ENCODE measurements around the gene BBS7.

The BBS7 gene

GRCh38 chr4:121869841-121870822 lies at the start of gene BBS7:
BBS7 (minus strand) TSS chr4:121870474; CDS start chr4:121870313, 161 bp downstream.
- no peaks in the 10 kb centered on the region for H3K27me3 ChIP-seq (ENCODE audit: insufficient read depth, low read length)
- peak within 1 kb of the TSS; percentile 93 for H3K4me3 ChIP-seq (ENCODE audit: low read length)
- peaks cover 25% of the 10 kb centered on the region for H3K36me3 ChIP-seq (ENCODE audit: insufficient read depth, low read depth, low read length)
- H3K9ac ChIP-seq (ENCODE audit: low read depth, low read length) = peak within 1 kb of the TSS; percentile 90; the same call in 1 of the 2 replicates
- peak within 1 kb of the TSS; percentile 71 for H3K27ac ChIP-seq (ENCODE audit: low read length)
- no peaks in the 10 kb centered on the region for H3K4me1 ChIP-seq (ENCODE audit: insufficient read depth, low read length)
- no peaks in the 10 kb centered on the region; the same call in 1 of the 2 replicates for H3K9me3 ChIP-seq (ENCODE audit: insufficient read depth, low read depth, low read length)

- Histone ChIP-seq H3K27ac (ENCODE audit: low read length) (no peak overlapping the region), H3K9ac (ENCODE audit: low read depth, low read length) (no peak overlapping the region), H3K36me3 (ENCODE audit: insufficient read depth, low read depth, low read length) (no peaks in the 10 kb centered on the region), H3K4me3 (ENCODE audit: low read length) (no peak overlapping the region), H3K27me3 (ENCODE audit: insufficient read depth, low read length) (no peaks in the 10 kb centered on the region), H3K9me3 (ENCODE audit: insufficient read depth, low read depth, low read length) (no peaks in the 10 kb centered on the region), H3K4me1 (ENCODE audit: insufficient read depth, low read length) (no peaks in the 10 kb centered on the region)
Observed at GRCh38 chr4:121913667-121914066, 43.4 kb upstream of the BBS7 start.

GRCh38 chr4:121908346-121908745 lies 38.1 kb upstream of the BBS7 start:
- Histone ChIP-seq H3K9ac (ENCODE audit: low read depth, low read length) (no peak overlapping the region), H3K9me3 (ENCODE audit: insufficient read depth, low read depth, low read length) (no peaks in the 10 kb centered on the region), H3K4me1 (ENCODE audit: insufficient read depth, low read length) (no peaks in the 10 kb centered on the region), H3K4me3 (ENCODE audit: low read length) (no peak overlapping the region), H3K36me3 (ENCODE audit: insufficient read depth, low read depth, low read length) (no peaks in the 10 kb centered on the region), H3K27me3 (ENCODE audit: insufficient read depth, low read length) (no peaks in the 10 kb centered on the region), H3K27ac (ENCODE audit: low read length) (no peak overlapping the region)

GRCh38 chr4:121900132-121900983 lies 30.1 kb upstream of the BBS7 start:
- Histone ChIP-seq H3K36me3 (ENCODE audit: insufficient read depth, low read depth, low read length) (no peaks in the 10 kb centered on the region), H3K27me3 (ENCODE audit: insufficient read depth, low read length) (no peaks in the 10 kb centered on the region), H3K9me3 (ENCODE audit: insufficient read depth, low read depth, low read length) (no peaks in the 10 kb centered on the region), H3K4me1 (ENCODE audit: insufficient read depth, low read length) (no peaks in the 10 kb centered on the region), H3K9ac (ENCODE audit: low read depth, low read length) (no peak overlapping the region), H3K27ac (ENCODE audit: low read length) (no peak overlapping the region), H3K4me3 (ENCODE audit: low read length) (no peak overlapping the region)

- no peaks in the 10 kb centered on the region for H3K4me1 ChIP-seq (ENCODE audit: insufficient read depth, low read length)
- no peak overlapping the region for H3K27ac ChIP-seq (ENCODE audit: low read length)
- no peaks in the 10 kb centered on the region for H3K36me3 ChIP-seq (ENCODE audit: insufficient read depth, low read depth, low read length)
- no peak overlapping the region for H3K4me3 ChIP-seq (ENCODE audit: low read length)
- no peak overlapping the region for H3K9ac ChIP-seq (ENCODE audit: low read depth, low read length)
- no peaks in the 10 kb centered on the region for H3K27me3 ChIP-seq (ENCODE audit: insufficient read depth, low read length)
- H3K9me3 ChIP-seq (ENCODE audit: insufficient read depth, low read depth, low read length) = no peaks in the 10 kb centered on the region
Observed at GRCh38 chr4:121898150-121898549, 27.9 kb upstream of the BBS7 start.

GRCh38 chr4:121888134-121888533 lies 17.9 kb upstream of the BBS7 start:
- Histone ChIP-seq H3K9me3 (ENCODE audit: insufficient read depth, low read depth, low read length) (no peaks in the 10 kb centered on the region), H3K27ac (ENCODE audit: low read length) (no peak overlapping the region), H3K36me3 (ENCODE audit: insufficient read depth, low read depth, low read length) (no peaks in the 10 kb centered on the region), H3K4me1 (ENCODE audit: insufficient read depth, low read length) (peaks cover 3% of the 10 kb centered on the region; the same call in 1 of the 2 replicates), H3K27me3 (ENCODE audit: insufficient read depth, low read length) (no peaks in the 10 kb centered on the region), H3K4me3 (ENCODE audit: low read length) (no peak overlapping the region), H3K9ac (ENCODE audit: low read depth, low read length) (no peak overlapping the region)

- peaks cover 3% of the 10 kb centered on the region; the same call in 1 of the 2 replicates for H3K4me1 ChIP-seq (ENCODE audit: insufficient read depth, low read length)
- no peaks in the 10 kb centered on the region for H3K36me3 ChIP-seq (ENCODE audit: insufficient read depth, low read depth, low read length)
- no peak overlapping the region for H3K27ac ChIP-seq (ENCODE audit: low read length)
- no peaks in the 10 kb centered on the region for H3K9me3 ChIP-seq (ENCODE audit: insufficient read depth, low read depth, low read length)
- no peak overlapping the region for H3K4me3 ChIP-seq (ENCODE audit: low read length)
- H3K9ac ChIP-seq (ENCODE audit: low read depth, low read length) = no peak overlapping the region
- no peaks in the 10 kb centered on the region for H3K27me3 ChIP-seq (ENCODE audit: insufficient read depth, low read length)
Observed at GRCh38 chr4:121885115-121885514, 14.8 kb upstream of the BBS7 start.

GRCh38 chr4:121881158-121881557 lies 10.9 kb upstream of the BBS7 start:
- H3K9me3 ChIP-seq (ENCODE audit: insufficient read depth, low read depth, low read length) = no peaks in the 10 kb centered on the region
- H3K4me1 ChIP-seq (ENCODE audit: insufficient read depth, low read length) = peaks cover 3% of the 10 kb centered on the region; the same call in 1 of the 2 replicates
- H3K27me3 ChIP-seq (ENCODE audit: insufficient read depth, low read length) = no peaks in the 10 kb centered on the region
- H3K4me3 ChIP-seq (ENCODE audit: low read length) = no peak overlapping the region
- H3K36me3 ChIP-seq (ENCODE audit: insufficient read depth, low read depth, low read length) = no peaks in the 10 kb centered on the region
- no peak overlapping the region for H3K9ac ChIP-seq (ENCODE audit: low read depth, low read length)
- no peak overlapping the region for H3K27ac ChIP-seq (ENCODE audit: low read length)

- Histone ChIP-seq H3K4me3 (ENCODE audit: low read length) (no peak overlapping the region), H3K27ac (ENCODE audit: low read length) (no peak overlapping the region)
Observed at GRCh38 chr4:121879135-121879534, 8.9 kb upstream of the BBS7 start.

GRCh38 chr4:121877041-121877773 lies 6.9 kb upstream of the BBS7 start:
- Histone ChIP-seq H3K36me3 (ENCODE audit: insufficient read depth, low read depth, low read length) (no peaks in the 10 kb centered on the region), H3K9me3 (ENCODE audit: insufficient read depth, low read depth, low read length) (no peaks in the 10 kb centered on the region), H3K4me3 (ENCODE audit: low read length) (no peak overlapping the region), H3K27ac (ENCODE audit: low read length) (no peak overlapping the region), H3K27me3 (ENCODE audit: insufficient read depth, low read length) (no peaks in the 10 kb centered on the region), H3K4me1 (ENCODE audit: insufficient read depth, low read length) (no peaks in the 10 kb centered on the region), H3K9ac (ENCODE audit: low read depth, low read length) (no peak overlapping the region)

More at GRCh38 chr4:121879135-121879534, 8.9 kb upstream of the BBS7 start:
- Histone ChIP-seq H3K36me3 (ENCODE audit: insufficient read depth, low read depth, low read length) (no peaks in the 10 kb centered on the region), H3K27me3 (ENCODE audit: insufficient read depth, low read length) (no peaks in the 10 kb centered on the region), H3K4me1 (ENCODE audit: insufficient read depth, low read length) (peaks cover 3% of the 10 kb centered on the region; the same call in 1 of the 2 replicates), H3K9me3 (ENCODE audit: insufficient read depth, low read depth, low read length) (no peaks in the 10 kb centered on the region), H3K9ac (ENCODE audit: low read depth, low read length) (no peak overlapping the region)

- no peaks in the 10 kb centered on the region for H3K36me3 ChIP-seq (ENCODE audit: insufficient read depth, low read depth, low read length)
- H3K4me3 ChIP-seq (ENCODE audit: low read length) = no peak overlapping the region
- H3K9ac ChIP-seq (ENCODE audit: low read depth, low read length) = no peak overlapping the region
- no peaks in the 10 kb centered on the region for H3K4me1 ChIP-seq (ENCODE audit: insufficient read depth, low read length)
- no peak overlapping the region for H3K27ac ChIP-seq (ENCODE audit: low read length)
- H3K27me3 ChIP-seq (ENCODE audit: insufficient read depth, low read length) = no peaks in the 10 kb centered on the region
- H3K9me3 ChIP-seq (ENCODE audit: insufficient read depth, low read depth, low read length) = no peaks in the 10 kb centered on the region
Observed at GRCh38 chr4:121876070-121876469, 5.8 kb upstream of the BBS7 start.
